K562 (cell line): ENCODE data around the gene SVIL. TPM values are rescaled to one million over a fixed set of nuclear protein-coding genes. Genes with fewer than 3 reads are reported as not detected.

ENCODE experiments used
- ATAC-seq: fragments of 200-7000 bp; cut with Tn5 transposase; 3 replicates; pipeline ENCODE4 v1.9.1; 2020; ENCODE audit warnings: moderate library complexity
- BruUV-seq: library from RNA; stranded (reverse); fragments of 400-500 nt; replicated peaks from 2 replicates; lab custom pipeline; 2021; lab: Mats Ljungman, UMichigan
- CTCF ChIA-PET: fragments of 300-600 bp; formaldehyde crosslinking; extraction: SDS; loops from one replicate; lab custom pipeline; 2021; ENCODE audit warnings: low intra/inter-chr PET ratio; lab: Yijun Ruan, JAX
- POLR2A ChIA-PET: fragments of 300-600, 350-650 bp; sonication (Branson Sonifier 250); formaldehyde crosslinking; extraction: SDS; loops from one replicate; lab custom pipeline; 2021; ENCODE audit warnings: antibody characterized with exemption, inconsistent platforms; lab: Yijun Ruan, JAX
- DNase-seq, 4 experiments: peaks; one replicate each; pipeline versions ENCODE4 v3.0.0 to v3.0.0-alpha.2; 2011 to 2018; ENCODE audit warnings: low spot score in 3 of 4, mixed read lengths in 3 of 4; ENCODE audit errors: extremely low read depth in 1 of 4
- FAIRE-seq: peaks from 2 replicates; lab custom pipeline; 2011; peaks lifted over from hg19 to GRCh38; lab: Jason Lieb, UNC
- H2AFZ ChIP-seq: 2 replicates; pipeline ENCODE4 v1.6.0; 2011; ENCODE audit warnings: low read depth, low read length, control low read depth, inconsistent platforms
- H3K27ac ChIP-seq: fragments of 200-600 bp; 3 replicates; pipeline ENCODE4 v1.8.0; 2011; ENCODE audit warnings: low read depth, mild to moderate bottlenecking, control low read depth, inconsistent platforms, low read length, moderate library complexity, mixed read lengths; ENCODE audit errors: extremely low read depth
- H3K27me3 ChIP-seq, 2 experiments: fragments of 300-600 bp in 1 of 2; 2 replicates in 1 of 2; 3 replicates in 1 of 2; pipeline versions ENCODE4 v1.6.0 to v1.8.0; 2011; ENCODE audit warnings: inconsistent platforms in 2 of 2, low read length in 2 of 2, mild to moderate bottlenecking in 1 of 2, mixed read lengths in 1 of 2, moderate library complexity in 1 of 2; ENCODE audit not compliant: control insufficient read depth in 2 of 2, insufficient read depth in 2 of 2
- H3K36me3 ChIP-seq: fragments of 300-600 bp; 3 replicates; pipeline ENCODE4 v1.8.0; 2011; ENCODE audit warnings: mild to moderate bottlenecking, low read length, inconsistent platforms; ENCODE audit not compliant: control insufficient read depth, insufficient read depth
- H3K4me1 ChIP-seq, 2 experiments: fragments of 200-600 bp in 1 of 2; replicated peaks in 1 of 2; 2 replicates in 1 of 2; 3 replicates in 1 of 2; pipeline versions ENCODE4 v1.5.1 to v1.8.0; 2011; ENCODE audit warnings: inconsistent platforms in 2 of 2, low read length in 2 of 2, mild to moderate bottlenecking in 1 of 2, mixed read lengths in 1 of 2, moderate library complexity in 1 of 2; ENCODE audit not compliant: control insufficient read depth in 2 of 2, insufficient read depth in 2 of 2
- H3K4me2 ChIP-seq: 2 replicates; pipeline ENCODE4 v1.6.1; 2011; ENCODE audit warnings: low read length, control low read depth, inconsistent platforms, mixed read lengths; ENCODE audit not compliant: insufficient read depth
- H3K4me3 ChIP-seq: fragments of 200-600 bp; sonication (generic), shearing (Covaris generic); 2 replicates; pipeline ENCODE4 v1.5.1; 2016; ENCODE audit warnings: control low read depth, inconsistent platforms
- H3K79me2 ChIP-seq: fragments of 200-600 bp; 3 replicates; pipeline ENCODE4 v1.8.0; 2011; ENCODE audit warnings: low read length, inconsistent platforms; ENCODE audit not compliant: control insufficient read depth, insufficient read depth
- H3K9ac ChIP-seq, 2 experiments: 2 replicates each; pipeline versions ENCODE4 v1.6.0 to v1.6.1; 2011; ENCODE audit warnings: low read depth in 2 of 2, low read length in 2 of 2, control low read depth in 1 of 2, inconsistent platforms in 1 of 2, mild to moderate bottlenecking in 1 of 2, mixed read lengths in 1 of 2; ENCODE audit not compliant: insufficient read depth in 1 of 2
- H3K9me1 ChIP-seq: one replicate; pipeline ENCODE4 v1.6.0; 2011; ENCODE audit warnings: inconsistent platforms, mild to moderate bottlenecking, low read length, moderate library complexity; ENCODE audit not compliant: control insufficient read depth, insufficient read depth
- H3K9me3 ChIP-seq: replicated peaks from 2 replicates; pipeline ENCODE4 v1.5.1; 2011; ENCODE audit warnings: low read depth, low read length, inconsistent platforms; ENCODE audit not compliant: control insufficient read depth, insufficient read depth
- H4K20me1 ChIP-seq: replicated peaks from 2 replicates; pipeline ENCODE4 v1.6.1; 2011; ENCODE audit warnings: low read length, inconsistent platforms, mixed read lengths; ENCODE audit not compliant: control insufficient read depth, insufficient read depth
- ATF6 ChIP-seq: sonication (generic); formaldehyde crosslinking; IDR thresholded peaks from 2 replicates; pipeline ENCODE4 v1.4.0; 2020; ENCODE audit warnings: mild to moderate bottlenecking, missing genetic modification reagents
- C11orf30 ChIP-seq: fragments of 450-650 bp; IDR thresholded peaks from 2 replicates; pipeline ENCODE4 v1.6.1; 2016; ENCODE audit warnings: low read depth, mild to moderate bottlenecking
- ELF4 ChIP-seq: fragments of 450-650 bp; formaldehyde crosslinking; IDR thresholded peaks from 2 replicates; pipeline ENCODE4 v1.4.0; 2022; ENCODE audit warnings: missing genetic modification characterization
- GABPB1 ChIP-seq: sonication (generic); formaldehyde crosslinking; IDR thresholded peaks from 2 replicates; pipeline ENCODE4 v1.8.0; 2022; ENCODE audit warnings: mild to moderate bottlenecking, missing genetic modification reagents
- GTF3C2 ChIP-seq: IDR thresholded peaks from 3 replicates; pipeline ENCODE4 v1.6.1; 2011; ENCODE audit warnings: borderline replicate concordance, mild to moderate bottlenecking, moderate library complexity; ENCODE audit not compliant: insufficient read length; ENCODE audit errors: extremely low read depth
- HNRNPK ChIP-seq: fragments of 200-400 bp; formaldehyde crosslinking; IDR thresholded peaks from one replicate; pipeline ENCODE4 v1.6.1; 2018; ENCODE audit warnings: mild to moderate bottlenecking, low read depth, low read length; ENCODE audit not compliant: poor library complexity, severe bottlenecking
- KAT7 ChIP-seq: sonication (generic); formaldehyde crosslinking; IDR thresholded peaks from 2 replicates; pipeline ENCODE4 v1.8.0; 2022; ENCODE audit warnings: missing genetic modification reagents, mild to moderate bottlenecking, borderline replicate concordance
- KLF16 ChIP-seq: IDR thresholded peaks from 2 replicates; pipeline ENCODE4 v1.6.1; 2016; ENCODE audit warnings: antibody characterized with exemption
- MTA2 ChIP-seq: fragments of 450-650 bp; IDR thresholded peaks from 2 replicates; pipeline ENCODE4 v1.6.1; 2016; ENCODE audit warnings: low read depth
- NKRF ChIP-seq: fragments of 450-650 bp; IDR thresholded peaks from 2 replicates; pipeline ENCODE4 v1.6.1; 2016; ENCODE audit warnings: borderline replicate concordance
- PTTG1 ChIP-seq: fragments of 450-650 bp; IDR thresholded peaks from 2 replicates; pipeline ENCODE4 v1.6.1; 2016; ENCODE audit warnings: low read depth, mild to moderate bottlenecking, missing genetic modification characterization, missing compliant biosample characterization
- SMARCA4 ChIP-seq: fragments of 450-650 bp; IDR thresholded peaks from 2 replicates; pipeline ENCODE4 v1.6.1; 2016
- ZNF311 ChIP-seq: fragments of 250-450 bp; sonication (Bioruptor Pico); IDR thresholded peaks from 2 replicates; pipeline ENCODE4 v1.4.0; 2020; ENCODE audit warnings: mild to moderate bottlenecking, moderate library complexity
- ZNF764 ChIP-seq: fragments of 250-450 bp; sonication (Bioruptor Pico); IDR thresholded peaks from 2 replicates; pipeline ENCODE4 v1.4.0; 2020; ENCODE audit warnings: low read depth, mild to moderate bottlenecking, moderate library complexity
- WGBS: fragments of 100-300 bp; shearing (Covaris generic); methylation state at CpG from one replicate; pipeline ENCODE4 v1.1.6; 2016; ENCODE audit warnings: low coverage, mixed read lengths; ENCODE audit not compliant: insufficient coverage; ENCODE audit errors: missing lambda C conversion rate; 5-methylcytosine and 5-hydroxymethylcytosine counted together
- in situ Hi-C: fragments of 300-500 bp; cut with MboI; formaldehyde crosslinking; loops from 4 replicates; pipeline ENCODE4 v1.15.0; 2018; ENCODE audit warnings: inconsistent platforms, mixed read lengths
- intact Hi-C: fragments of 100-400 bp; cut with micrococcal nuclease; formaldehyde crosslinking; loops from 2 replicates; pipeline ENCODE4 v1.14.2; 2022
- polyA plus RNA-seq, 8 experiments: library from polyadenylated mRNA; depleted of rRNA in 4 of 8; stranded (reverse) in 5 of 8; unstranded in 3 of 8; fragments of >200 nt; fragmentation: Nextera tagmentation in 2 of 8; fragmentation: Illumina TruSeq in 1 of 8; extraction: Ambion mirVana in 2 of 8; extraction: Trizol in 1 of 8; gene quantifications; 2 replicates each; pipeline versions ENCODE4 v1.2.1 to v1.2.3, GENCODE V29; 2011 to 2014; ENCODE audit warnings: inconsistent platforms in 1 of 8, missing spikeins in 1 of 8
- total RNA-seq, 7 experiments: library from RNA; depleted of rRNA in 6 of 7; stranded (reverse); fragments of >200 nt in 6 of 7; fragmentation: Illumina TruSeq in 2 of 7; extraction: Trizol in 2 of 7; gene quantifications; 2 replicates each; pipeline versions ENCODE4 v1.2.1 to v1.2.3, GENCODE V29; 2011 to 2021; ENCODE audit warnings: low replicate concordance in 1 of 7

Gene SVIL
- total and polyA plus RNA-seq, 9 of the 15 experiments (the other 6 are each of a cell fraction or from before 2014, with no cell fraction given) = under 0.01 to 0.18 (median 0.05) TPM; not detected in 3

- TF ChIP-seq ATF6 (CRISPR knock-in tag) = no peak
- TF ChIP-seq ELF4 (CRISPR knock-in tag) = no peak
- no peak for TF ChIP-seq ZNF764 (CRISPR knock-in tag)
- no peak for TF ChIP-seq ZNF311 (CRISPR knock-in tag)
- TF ChIP-seq C11orf30 = no peak
- TF ChIP-seq GABPB1 (CRISPR knock-in tag) = no peak
- TF ChIP-seq MTA2 = no peak
- TF ChIP-seq KLF16 = no peak
- TF ChIP-seq, all 486 proteins: peak for 0
Measured at GRCh38 chr10:29585488-29585976, 49.2 kb downstream of the SVIL start (continued).

GRCh38 chr10:29584436-29584835, 50.3 kb downstream of the SVIL start:
- POLR2A ChIA-PET = no interaction called here

More at GRCh38 chr10:29584436-29584835, 50.3 kb downstream of the SVIL start:
- no TSS peak for BruUV-seq
- no peak for TF ChIP-seq PTTG1 (tag)
- TF ChIP-seq KAT7 = no peak
- TF ChIP-seq GTF3C2 = no peak
- TF ChIP-seq NKRF = no peak
- TF ChIP-seq HNRNPK = no peak
- no peak for TF ChIP-seq SMARCA4
- Histone ChIP-seq H3K27me3 (peaks cover 2 to 44% of the 10 kb centered on the region in 2 experiments; a peak in 3 of 5 replicates), H3K4me3 (no peak overlapping the region), H3K36me3 (no peaks in the 10 kb centered on the region), H3K4me2 (no peak overlapping the region), H2AFZ (no peak overlapping the region), H3K9me3 (no peaks in the 10 kb centered on the region), H3K79me2 (no peaks in the 10 kb centered on the region), H3K9me1 (no peaks in the 10 kb centered on the region), H3K9ac (no peak overlapping the region), H3K27ac (no peak overlapping the region), H3K4me1 (no peaks in the 10 kb centered on the region), H4K20me1 (no peaks in the 10 kb centered on the region)
- in situ Hi-C loops (no loop called here), intact Hi-C loops (no loop called here)
- WGBS = 0% methylated on average over 14 of the region's 14 CpGs
- DNase-seq (no peak), ATAC-seq (no peak), FAIRE-seq (no peak)
- CTCF ChIA-PET = no interaction called here
